ENCODE data around the gene JAG1. TPM values are rescaled to one million over a fixed set of nuclear protein-coding genes. Genes with fewer than 3 reads are reported as not detected.

JAG1 gene
- total RNA-seq, 1 experiment from 2014 or later, result 88.0 TPM

GRCh38 chr20:10715035-10715434 lies 41.2 kb upstream of the JAG1 start:
- TF ChIP-seq, protein P1, sequence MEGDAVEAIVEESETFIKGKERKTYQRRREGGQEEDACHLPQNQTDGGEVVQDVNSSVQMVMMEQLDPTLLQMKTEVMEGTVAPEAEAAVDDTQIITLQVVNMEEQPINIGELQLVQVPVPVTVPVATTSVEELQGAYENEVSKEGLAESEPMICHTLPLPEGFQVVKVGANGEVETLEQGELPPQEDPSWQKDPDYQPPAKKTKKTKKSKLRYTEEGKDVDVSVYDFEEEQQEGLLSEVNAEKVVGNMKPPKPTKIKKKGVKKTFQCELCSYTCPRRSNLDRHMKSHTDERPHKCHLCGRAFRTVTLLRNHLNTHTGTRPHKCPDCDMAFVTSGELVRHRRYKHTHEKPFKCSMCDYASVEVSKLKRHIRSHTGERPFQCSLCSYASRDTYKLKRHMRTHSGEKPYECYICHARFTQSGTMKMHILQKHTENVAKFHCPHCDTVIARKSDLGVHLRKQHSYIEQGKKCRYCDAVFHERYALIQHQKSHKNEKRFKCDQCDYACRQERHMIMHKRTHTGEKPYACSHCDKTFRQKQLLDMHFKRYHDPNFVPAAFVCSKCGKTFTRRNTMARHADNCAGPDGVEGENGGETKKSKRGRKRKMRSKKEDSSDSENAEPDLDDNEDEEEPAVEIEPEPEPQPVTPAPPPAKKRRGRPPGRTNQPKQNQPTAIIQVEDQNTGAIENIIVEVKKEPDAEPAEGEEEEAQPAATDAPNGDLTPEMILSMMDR (IDR thresholded peaks at IDR 0.05; ENCODE audit: unreplicated experiment), result no peak
- H3K4me1 Mint-ChIP-seq (ENCODE audit: insufficient read depth, unreplicated experiment), result peaks cover 13% of the 10 kb centered on the region
- peak; percentile 58 for DNase-seq (ENCODE audit: unreplicated experiment)
- intact Hi-C loops (cut with micrococcal nuclease), result no loop called here
- no TSS peak for BruUV-seq (replicated peaks)
- H3K36me3 Mint-ChIP-seq (ENCODE audit: insufficient read depth, unreplicated experiment), result no peaks in the 10 kb centered on the region
- POLR2A ChIA-PET, result interaction anchor here (0.6 to 3.0 kb wide), 4 partner anchors 9 to 31 kb away, joined by 3 to 16 read pairs (median 4); no protein-coding TSS in a partner anchor
- CTCF ChIA-PET, result interaction anchor here (0.6 to 1.0 kb wide), 6 partner anchors 9 to 134 kb away, joined by 3 read pairs; no protein-coding TSS in a partner anchor
- H3K27ac Mint-ChIP-seq (ENCODE audit: low read depth, unreplicated experiment), result no peak overlapping the region
- no peaks in the 10 kb centered on the region for H3K27me3 Mint-ChIP-seq (ENCODE audit: insufficient read depth, unreplicated experiment)
- no peaks in the 10 kb centered on the region for H3K9me3 Mint-ChIP-seq (ENCODE audit: unreplicated experiment)
- H3K4me3 Mint-ChIP-seq (ENCODE audit: unreplicated experiment), result no peak overlapping the region

DNA sequence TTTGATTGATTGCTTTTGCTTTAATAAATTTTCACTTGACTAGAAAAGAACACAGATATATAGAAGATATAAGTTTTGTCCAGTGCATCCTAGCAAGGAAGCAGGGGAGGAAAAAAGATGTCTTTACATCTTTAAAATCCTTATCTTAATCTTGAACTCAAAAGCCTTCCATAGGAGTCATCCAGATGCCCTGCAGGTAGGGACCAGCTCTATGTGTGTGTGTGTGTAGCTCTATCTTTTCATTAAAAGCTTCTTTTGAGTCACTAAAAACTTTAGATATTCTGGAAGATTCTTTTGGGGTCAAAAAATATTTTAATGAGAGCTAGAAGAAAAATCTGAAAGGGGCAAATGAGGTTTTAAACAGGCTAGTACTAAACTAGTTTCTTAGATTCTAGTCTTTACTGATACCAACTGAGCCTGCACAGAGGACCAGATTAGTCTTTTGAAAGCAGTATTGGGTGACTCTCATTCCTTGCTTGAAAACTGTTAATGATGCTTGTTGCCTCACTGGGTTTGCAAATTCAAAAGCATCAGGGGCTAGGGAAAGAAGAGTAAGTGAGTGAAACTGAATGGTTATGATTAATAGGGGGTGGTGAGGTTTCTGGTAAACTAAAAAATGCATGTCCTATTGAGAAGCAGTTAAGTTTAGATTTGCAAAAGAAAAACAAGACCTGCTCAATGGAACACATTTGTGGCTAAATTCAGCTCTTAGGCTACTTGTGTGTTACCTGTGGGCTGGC lies 40.6 kb upstream of the JAG1 start:
- H3K4me3 Mint-ChIP-seq (ENCODE audit: unreplicated experiment), result no peak overlapping the region
- BruUV-seq (replicated peaks), result no TSS peak
- TF ChIP-seq, protein P1 (IDR thresholded peaks at IDR 0.05; ENCODE audit: unreplicated experiment), result no peak
- peaks cover 13% of the 10 kb centered on the region for H3K4me1 Mint-ChIP-seq (ENCODE audit: insufficient read depth, unreplicated experiment)
- POLR2A ChIA-PET, result interaction anchor here (0.6 to 3.0 kb wide), 3 partner anchors 8 to 30 kb away, joined by 3 to 16 read pairs (median 5); no protein-coding TSS in a partner anchor
- no peaks in the 10 kb centered on the region for H3K27me3 Mint-ChIP-seq (ENCODE audit: insufficient read depth, unreplicated experiment)
- DNase-seq (ENCODE audit: unreplicated experiment), result no peak
- intact Hi-C loops (cut with micrococcal nuclease), result no loop called here
- no peaks in the 10 kb centered on the region for H3K9me3 Mint-ChIP-seq (ENCODE audit: unreplicated experiment)
- H3K27ac Mint-ChIP-seq (ENCODE audit: low read depth, unreplicated experiment), result no peak overlapping the region
- CTCF ChIA-PET, result interaction anchor here (0.6 to 1.0 kb wide), 7 partner anchors 9 to 99 kb away, joined by 3 to 4 read pairs (median 3); no protein-coding TSS in a partner anchor
- no peaks in the 10 kb centered on the region for H3K36me3 Mint-ChIP-seq (ENCODE audit: insufficient read depth, unreplicated experiment)

GRCh38 chr20:10713161-10713560 lies 39.4 kb upstream of the JAG1 start:
- H3K4me1 Mint-ChIP-seq (ENCODE audit: insufficient read depth, unreplicated experiment), result peaks cover 18% of the 10 kb centered on the region
- ChIA-PET CTCF (interaction anchor here (0.6 kb wide), 1 partner anchor 17 kb away, joined by 3 read pairs; no protein-coding TSS in a partner anchor), POLR2A (interaction anchor here (1.0 kb wide), 1 partner anchor 9 kb away, joined by 3 read pairs; no protein-coding TSS in a partner anchor)

More at GRCh38 chr20:10713161-10713560, 39.4 kb upstream of the JAG1 start:
- TF ChIP-seq, protein P1 (IDR thresholded peaks at IDR 0.05; ENCODE audit: unreplicated experiment), result no peak
- H3K27ac Mint-ChIP-seq (ENCODE audit: low read depth, unreplicated experiment), result no peak overlapping the region
- H3K9me3 Mint-ChIP-seq (ENCODE audit: unreplicated experiment), result no peaks in the 10 kb centered on the region
- DNase-seq (ENCODE audit: unreplicated experiment), result no peak
- no peaks in the 10 kb centered on the region for H3K27me3 Mint-ChIP-seq (ENCODE audit: insufficient read depth, unreplicated experiment)
- intact Hi-C loops (cut with micrococcal nuclease), result no loop called here
- H3K4me3 Mint-ChIP-seq (ENCODE audit: unreplicated experiment), result no peak overlapping the region
- H3K36me3 Mint-ChIP-seq (ENCODE audit: insufficient read depth, unreplicated experiment), result no peaks in the 10 kb centered on the region
- BruUV-seq (replicated peaks), result no TSS peak
